GM23338 (cell line): ENCODE results near the gene RPL3. TPM values are rescaled to one million over a fixed set of nuclear protein-coding genes. Genes with fewer than 3 reads are reported as not detected.
A peak's percentile ranks its signal among the peaks of the same experiment; 100 is the strongest.

Experiments
- ATAC-seq: fragments of 200-7000 bp; cut with Tn5 transposase; 3 replicates; pipeline ENCODE4 v1.9.1; 2020
- DNase-seq: peaks from one replicate; pipeline ENCODE4 v3.0.0-alpha.2; 2015; ENCODE audit warnings: low spot score
- H2AFZ ChIP-seq: fragments of 200-600 bp; sonication (generic); 2 replicates; pipeline ENCODE4 v1.8.0; 2016; ENCODE audit warnings: antibody characterized with exemption, mild to moderate bottlenecking, moderate library complexity
- H3F3A ChIP-seq: fragments of 200-600 bp; sonication (generic); replicated peaks from 2 replicates; pipeline ENCODE4 v1.8.0; 2017; ENCODE audit warnings: antibody characterized with exemption, mixed run types, low read depth
- H3K27ac ChIP-seq: fragments of 200-600 bp; sonication (generic); 2 replicates; pipeline ENCODE4 v1.6.1; 2016; ENCODE audit warnings: low read depth
- H3K27me3 ChIP-seq: fragments of 200-600 bp; sonication (generic); 2 replicates; pipeline ENCODE4 v1.8.0; 2016; ENCODE audit warnings: mild to moderate bottlenecking, mixed run types, moderate library complexity; ENCODE audit not compliant: insufficient read depth
- H3K36me3 ChIP-seq: fragments of 200-600 bp; sonication (generic); 2 replicates; pipeline ENCODE4 v1.8.0; 2016; ENCODE audit warnings: mild to moderate bottlenecking; ENCODE audit not compliant: insufficient read depth
- H3K4me1 ChIP-seq: fragments of 200-600 bp; sonication (generic); 2 replicates; pipeline ENCODE4 v1.8.0; 2016; ENCODE audit warnings: mild to moderate bottlenecking, moderate library complexity; ENCODE audit not compliant: insufficient read depth
- H3K4me2 ChIP-seq: fragments of 200-600 bp; sonication (generic); 2 replicates; pipeline ENCODE4 v1.7.1; 2017; ENCODE audit warnings: mixed run types
- H3K4me3 ChIP-seq: fragments of 200-600 bp; sonication (generic); 2 replicates; pipeline ENCODE4 v1.6.1; 2016; ENCODE audit warnings: mixed run types
- H3K79me2 ChIP-seq: fragments of 200-600 bp; sonication (generic); replicated peaks from 2 replicates; pipeline ENCODE4 v1.8.0; 2017; ENCODE audit warnings: mild to moderate bottlenecking; ENCODE audit not compliant: insufficient read depth
- H3K9me2 ChIP-seq: fragments of 200-600 bp; sonication (generic); 2 replicates; pipeline ENCODE4 v1.8.0; 2017; ENCODE audit not compliant: insufficient read depth
- H4K20me1 ChIP-seq: fragments of 200-600 bp; sonication (generic); replicated peaks from 2 replicates; pipeline ENCODE4 v1.8.0; 2017; ENCODE audit warnings: mild to moderate bottlenecking; ENCODE audit not compliant: insufficient read depth
- H3K27ac Mint-ChIP-seq: 2 replicates; pipeline ENCODE4 v1.8.0; 2020; ENCODE audit warnings: inconsistent platforms, mild to moderate bottlenecking, moderate library complexity, mixed read lengths
- H3K27me3 Mint-ChIP-seq: 3 replicates; pipeline ENCODE4 v1.8.0; 2022; ENCODE audit warnings: low read depth, mild to moderate bottlenecking, moderate library complexity, mixed read lengths, inconsistent platforms; ENCODE audit not compliant: insufficient read depth, poor library complexity
- H3K36me3 Mint-ChIP-seq: 3 replicates; pipeline ENCODE4 v1.8.0; 2021; ENCODE audit warnings: low read depth, mild to moderate bottlenecking, inconsistent platforms, moderate library complexity, mixed read lengths
- H3K4me1 Mint-ChIP-seq: 3 replicates; pipeline ENCODE4 v1.8.0; 2020; ENCODE audit warnings: mild to moderate bottlenecking, inconsistent platforms, mixed read lengths
- H3K4me3 Mint-ChIP-seq: 3 replicates; pipeline ENCODE4 v1.8.0; 2021; ENCODE audit warnings: moderate library complexity, mild to moderate bottlenecking, inconsistent platforms, mixed read lengths
- H3K9me3 Mint-ChIP-seq: 3 replicates; pipeline ENCODE4 v1.8.0; 2020; ENCODE audit warnings: moderate library complexity, mild to moderate bottlenecking, inconsistent platforms, mixed read lengths
- CREB1 ChIP-seq: fragments of 250-450 bp; sonication (Bioruptor Pico); IDR thresholded peaks from 2 replicates; pipeline ENCODE4 v1.5.0; 2020; ENCODE audit warnings: low read depth, mild to moderate bottlenecking, moderate library complexity
- EZH2 ChIP-seq: fragments of 200-600 bp; sonication (generic); IDR thresholded peaks from one replicate; pipeline ENCODE4 v1.8.0; 2017; ENCODE audit warnings: antibody characterized with exemption, mild to moderate bottlenecking, low read depth; ENCODE audit not compliant: unreplicated experiment
- EZH2phosphoT487 ChIP-seq: fragments of 200-600 bp; sonication (generic); IDR thresholded peaks from one replicate; pipeline ENCODE4 v1.8.1; 2018; ENCODE audit warnings: antibody characterized with exemption; ENCODE audit not compliant: unreplicated experiment
- JUNB ChIP-seq: IDR thresholded peaks from one replicate; pipeline ENCODE4 v1.6.1; 2016; ENCODE audit warnings: antibody characterized with exemption; ENCODE audit not compliant: unreplicated experiment
- POLR2AphosphoS5 ChIP-seq: IDR thresholded peaks from 2 replicates; pipeline ENCODE4 v1.6.1; 2016; ENCODE audit warnings: antibody characterized with exemption, low read depth
- STAT1 ChIP-seq: IDR thresholded peaks from one replicate; pipeline ENCODE4 v1.6.1; 2016; ENCODE audit warnings: antibody characterized with exemption; ENCODE audit not compliant: unreplicated experiment
- polyA plus RNA-seq: library from polyadenylated mRNA; unstranded; fragments of >200 nt; fragmentation: Nextera tagmentation; extraction: Ambion mirVana; gene quantifications from 2 replicates; pipeline ENCODE4 v1.2.1, GENCODE V29; 2016
- total RNA-seq: library from RNA; depleted of rRNA; stranded (reverse); fragments of >200 nt; shearing (Covaris generic); gene quantifications from 2 replicates; pipeline ENCODE4 v1.2.3, GENCODE V29; 2014
- TF ChIP-seq, protein P1 (sequence below): fragments of 250-450 bp; sonication (Bioruptor Pico); IDR thresholded peaks from 2 replicates; pipeline ENCODE4 v1.5.0; 2020; ENCODE audit warnings: mild to moderate bottlenecking, moderate library complexity
- TF ChIP-seq, protein P2 (sequence below), 2 experiments: fragments of 200-600 bp in 1 of 2; sonication (generic) in 1 of 2; conservative IDR thresholded peaks; 2 replicates each; pipeline versions ENCODE4 v1.5.1 to v1.6.1; 2016 to 2017; ENCODE audit warnings: antibody characterized with exemption in 2 of 2, low read depth in 2 of 2, mild to moderate bottlenecking in 2 of 2, moderate library complexity in 1 of 2
- TF ChIP-seq, protein P3 (sequence below): IDR thresholded peaks from one replicate; pipeline ENCODE4 v1.6.1; 2018; ENCODE audit warnings: antibody characterized with exemption; ENCODE audit not compliant: unreplicated experiment

The RPL3 gene
- total and polyA plus RNA-seq, 2 experiments from 2014 or later: 1,983 to 3,244 TPM

- Histone ChIP-seq H2AFZ (no peak overlapping the region), H3F3A (no peaks in the 10 kb centered on the region), H4K20me1 (no peaks in the 10 kb centered on the region; the same call in 1 of the 2 replicates), H3K4me2 (no peak overlapping the region), H3K36me3 (no peaks in the 10 kb centered on the region), H3K79me2 (peaks cover 4% of the 10 kb centered on the region; the same call in 1 of the 2 replicates), H3K27ac (no peak overlapping the region), H3K4me3 (no peak overlapping the region), H3K4me1 (peaks cover 31% of the 10 kb centered on the region), H3K27me3 (no peaks in the 10 kb centered on the region), H3K9me2 (no peaks in the 10 kb centered on the region)
- DNase-seq (peak; percentile 67), ATAC-seq (peak; percentile 49)
- Mint-ChIP-seq H3K27ac (no peak overlapping the region), H3K4me3 (no peak overlapping the region; the same call in 2 of the 3 replicates), H3K4me1 (peaks cover 48% of the 10 kb centered on the region), H3K27me3 (peaks cover 26% of the 10 kb centered on the region), H3K36me3 (peaks cover 16% of the 10 kb centered on the region; the same call in 2 of the 3 replicates), H3K9me3 (no peaks in the 10 kb centered on the region; the same call in 2 of the 3 replicates)
- TF ChIP-seq EZH2: no peak
- TF ChIP-seq, protein P1, sequence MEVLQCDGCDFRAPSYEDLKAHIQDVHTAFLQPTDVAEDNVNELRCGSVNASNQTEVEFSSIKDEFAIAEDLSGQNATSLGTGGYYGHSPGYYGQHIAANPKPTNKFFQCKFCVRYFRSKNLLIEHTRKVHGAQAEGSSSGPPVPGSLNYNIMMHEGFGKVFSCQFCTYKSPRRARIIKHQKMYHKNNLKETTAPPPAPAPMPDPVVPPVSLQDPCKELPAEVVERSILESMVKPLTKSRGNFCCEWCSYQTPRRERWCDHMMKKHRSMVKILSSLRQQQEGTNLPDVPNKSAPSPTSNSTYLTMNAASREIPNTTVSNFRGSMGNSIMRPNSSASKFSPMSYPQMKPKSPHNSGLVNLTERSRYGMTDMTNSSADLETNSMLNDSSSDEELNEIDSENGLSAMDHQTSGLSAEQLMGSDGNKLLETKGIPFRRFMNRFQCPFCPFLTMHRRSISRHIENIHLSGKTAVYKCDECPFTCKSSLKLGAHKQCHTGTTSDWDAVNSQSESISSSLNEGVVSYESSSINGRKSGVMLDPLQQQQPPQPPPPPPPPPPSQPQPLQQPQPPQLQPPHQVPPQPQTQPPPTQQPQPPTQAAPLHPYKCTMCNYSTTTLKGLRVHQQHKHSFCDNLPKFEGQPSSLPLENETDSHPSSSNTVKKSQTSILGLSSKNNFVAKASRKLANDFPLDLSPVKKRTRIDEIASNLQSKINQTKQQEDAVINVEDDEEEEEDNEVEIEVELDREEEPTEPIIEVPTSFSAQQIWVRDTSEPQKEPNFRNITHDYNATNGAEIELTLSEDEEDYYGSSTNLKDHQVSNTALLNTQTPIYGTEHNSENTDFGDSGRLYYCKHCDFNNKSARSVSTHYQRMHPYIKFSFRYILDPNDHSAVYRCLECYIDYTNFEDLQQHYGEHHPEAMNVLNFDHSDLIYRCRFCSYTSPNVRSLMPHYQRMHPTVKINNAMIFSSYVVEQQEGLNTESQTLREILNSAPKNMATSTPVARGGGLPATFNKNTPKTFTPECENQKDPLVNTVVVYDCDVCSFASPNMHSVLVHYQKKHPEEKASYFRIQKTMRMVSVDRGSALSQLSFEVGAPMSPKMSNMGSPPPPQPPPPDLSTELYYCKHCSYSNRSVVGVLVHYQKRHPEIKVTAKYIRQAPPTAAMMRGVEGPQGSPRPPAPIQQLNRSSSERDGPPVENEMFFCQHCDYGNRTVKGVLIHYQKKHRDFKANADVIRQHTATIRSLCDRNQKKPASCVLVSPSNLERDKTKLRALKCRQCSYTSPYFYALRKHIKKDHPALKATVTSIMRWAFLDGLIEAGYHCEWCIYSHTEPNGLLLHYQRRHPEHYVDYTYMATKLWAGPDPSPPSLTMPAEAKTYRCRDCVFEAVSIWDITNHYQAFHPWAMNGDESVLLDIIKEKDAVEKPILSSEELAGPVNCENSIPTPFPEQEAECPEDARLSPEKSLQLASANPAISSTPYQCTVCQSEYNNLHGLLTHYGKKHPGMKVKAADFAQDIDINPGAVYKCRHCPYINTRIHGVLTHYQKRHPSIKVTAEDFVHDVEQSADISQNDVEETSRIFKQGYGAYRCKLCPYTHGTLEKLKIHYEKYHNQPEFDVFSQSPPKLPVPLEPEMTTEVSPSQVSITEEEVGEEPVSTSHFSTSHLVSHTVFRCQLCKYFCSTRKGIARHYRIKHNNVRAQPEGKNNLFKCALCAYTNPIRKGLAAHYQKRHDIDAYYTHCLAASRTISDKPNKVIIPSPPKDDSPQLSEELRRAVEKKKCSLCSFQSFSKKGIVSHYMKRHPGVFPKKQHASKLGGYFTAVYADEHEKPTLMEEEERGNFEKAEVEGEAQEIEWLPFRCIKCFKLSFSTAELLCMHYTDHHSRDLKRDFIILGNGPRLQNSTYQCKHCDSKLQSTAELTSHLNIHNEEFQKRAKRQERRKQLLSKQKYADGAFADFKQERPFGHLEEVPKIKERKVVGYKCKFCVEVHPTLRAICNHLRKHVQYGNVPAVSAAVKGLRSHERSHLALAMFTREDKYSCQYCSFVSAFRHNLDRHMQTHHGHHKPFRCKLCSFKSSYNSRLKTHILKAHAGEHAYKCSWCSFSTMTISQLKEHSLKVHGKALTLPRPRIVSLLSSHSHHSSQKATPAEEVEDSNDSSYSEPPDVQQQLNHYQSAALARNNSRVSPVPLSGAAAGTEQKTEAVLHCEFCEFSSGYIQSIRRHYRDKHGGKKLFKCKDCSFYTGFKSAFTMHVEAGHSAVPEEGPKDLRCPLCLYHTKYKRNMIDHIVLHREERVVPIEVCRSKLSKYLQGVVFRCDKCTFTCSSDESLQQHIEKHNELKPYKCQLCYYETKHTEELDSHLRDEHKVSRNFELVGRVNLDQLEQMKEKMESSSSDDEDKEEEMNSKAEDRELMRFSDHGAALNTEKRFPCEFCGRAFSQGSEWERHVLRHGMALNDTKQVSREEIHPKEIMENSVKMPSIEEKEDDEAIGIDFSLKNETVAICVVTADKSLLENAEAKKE (CRISPR knock-in tag): peak; percentile 61; the same call in 1 of the 2 replicates
Measured at GRCh38 chr22:39360674-39361413, 41.4 kb upstream of the RPL3 start.

DNA sequence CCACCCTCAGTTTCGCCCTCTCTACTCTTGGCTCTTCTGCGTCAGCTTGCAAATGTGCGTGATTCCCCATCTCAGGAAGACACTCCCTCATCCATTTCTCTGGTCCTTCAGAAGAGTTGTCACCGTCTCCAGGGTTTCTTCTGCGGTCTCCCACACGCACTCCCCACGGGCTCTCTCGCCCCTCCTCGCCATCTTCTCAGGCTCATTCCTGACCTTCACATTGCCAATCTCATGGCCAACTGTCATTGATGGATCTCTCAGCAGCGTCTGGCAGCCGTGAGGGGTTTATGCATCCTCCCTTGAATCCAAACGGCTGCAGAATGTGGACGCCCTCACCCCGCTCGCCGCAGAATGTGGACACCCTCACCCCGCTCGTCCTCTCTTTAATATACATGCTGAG lies 40.8 kb upstream of the RPL3 start:
- peaks cover 26% of the 10 kb centered on the region for H3K27me3 Mint-ChIP-seq
- TF ChIP-seq POLR2AphosphoS5: no peak
- no peak for TF ChIP-seq EZH2phosphoT487
- TF ChIP-seq, protein P2, sequence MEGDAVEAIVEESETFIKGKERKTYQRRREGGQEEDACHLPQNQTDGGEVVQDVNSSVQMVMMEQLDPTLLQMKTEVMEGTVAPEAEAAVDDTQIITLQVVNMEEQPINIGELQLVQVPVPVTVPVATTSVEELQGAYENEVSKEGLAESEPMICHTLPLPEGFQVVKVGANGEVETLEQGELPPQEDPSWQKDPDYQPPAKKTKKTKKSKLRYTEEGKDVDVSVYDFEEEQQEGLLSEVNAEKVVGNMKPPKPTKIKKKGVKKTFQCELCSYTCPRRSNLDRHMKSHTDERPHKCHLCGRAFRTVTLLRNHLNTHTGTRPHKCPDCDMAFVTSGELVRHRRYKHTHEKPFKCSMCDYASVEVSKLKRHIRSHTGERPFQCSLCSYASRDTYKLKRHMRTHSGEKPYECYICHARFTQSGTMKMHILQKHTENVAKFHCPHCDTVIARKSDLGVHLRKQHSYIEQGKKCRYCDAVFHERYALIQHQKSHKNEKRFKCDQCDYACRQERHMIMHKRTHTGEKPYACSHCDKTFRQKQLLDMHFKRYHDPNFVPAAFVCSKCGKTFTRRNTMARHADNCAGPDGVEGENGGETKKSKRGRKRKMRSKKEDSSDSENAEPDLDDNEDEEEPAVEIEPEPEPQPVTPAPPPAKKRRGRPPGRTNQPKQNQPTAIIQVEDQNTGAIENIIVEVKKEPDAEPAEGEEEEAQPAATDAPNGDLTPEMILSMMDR (conservative IDR thresholded peaks at IDR 0.05; ENCODE audit: low read depth in 2 of 2): no peak
- TF ChIP-seq, protein P3, sequence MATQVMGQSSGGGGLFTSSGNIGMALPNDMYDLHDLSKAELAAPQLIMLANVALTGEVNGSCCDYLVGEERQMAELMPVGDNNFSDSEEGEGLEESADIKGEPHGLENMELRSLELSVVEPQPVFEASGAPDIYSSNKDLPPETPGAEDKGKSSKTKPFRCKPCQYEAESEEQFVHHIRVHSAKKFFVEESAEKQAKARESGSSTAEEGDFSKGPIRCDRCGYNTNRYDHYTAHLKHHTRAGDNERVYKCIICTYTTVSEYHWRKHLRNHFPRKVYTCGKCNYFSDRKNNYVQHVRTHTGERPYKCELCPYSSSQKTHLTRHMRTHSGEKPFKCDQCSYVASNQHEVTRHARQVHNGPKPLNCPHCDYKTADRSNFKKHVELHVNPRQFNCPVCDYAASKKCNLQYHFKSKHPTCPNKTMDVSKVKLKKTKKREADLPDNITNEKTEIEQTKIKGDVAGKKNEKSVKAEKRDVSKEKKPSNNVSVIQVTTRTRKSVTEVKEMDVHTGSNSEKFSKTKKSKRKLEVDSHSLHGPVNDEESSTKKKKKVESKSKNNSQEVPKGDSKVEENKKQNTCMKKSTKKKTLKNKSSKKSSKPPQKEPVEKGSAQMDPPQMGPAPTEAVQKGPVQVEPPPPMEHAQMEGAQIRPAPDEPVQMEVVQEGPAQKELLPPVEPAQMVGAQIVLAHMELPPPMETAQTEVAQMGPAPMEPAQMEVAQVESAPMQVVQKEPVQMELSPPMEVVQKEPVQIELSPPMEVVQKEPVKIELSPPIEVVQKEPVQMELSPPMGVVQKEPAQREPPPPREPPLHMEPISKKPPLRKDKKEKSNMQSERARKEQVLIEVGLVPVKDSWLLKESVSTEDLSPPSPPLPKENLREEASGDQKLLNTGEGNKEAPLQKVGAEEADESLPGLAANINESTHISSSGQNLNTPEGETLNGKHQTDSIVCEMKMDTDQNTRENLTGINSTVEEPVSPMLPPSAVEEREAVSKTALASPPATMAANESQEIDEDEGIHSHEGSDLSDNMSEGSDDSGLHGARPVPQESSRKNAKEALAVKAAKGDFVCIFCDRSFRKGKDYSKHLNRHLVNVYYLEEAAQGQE: no peak
- TF ChIP-seq JUNB: no peak
- no peak for TF ChIP-seq STAT1
- no peak for TF ChIP-seq CREB1 (CRISPR knock-in tag)
- TF ChIP-seq EZH2: no peak

More for the DNA sequence above, 40.8 kb upstream of the RPL3 start:
- Mint-ChIP-seq H3K27ac (no peak overlapping the region), H3K4me3 (no peak overlapping the region; the same call in 2 of the 3 replicates), H3K36me3 (peaks cover 16% of the 10 kb centered on the region; the same call in 2 of the 3 replicates), H3K9me3 (no peaks in the 10 kb centered on the region; the same call in 2 of the 3 replicates), H3K4me1 (peaks cover 48% of the 10 kb centered on the region)
- DNase-seq (no peak), ATAC-seq (no peak)
- Histone ChIP-seq H3K4me1 (peaks cover 31% of the 10 kb centered on the region), H3K4me3 (no peak overlapping the region), H4K20me1 (no peaks in the 10 kb centered on the region; the same call in 1 of the 2 replicates), H3K79me2 (peaks cover 4% of the 10 kb centered on the region; the same call in 1 of the 2 replicates), H3K27ac (no peak overlapping the region), H3K36me3 (no peaks in the 10 kb centered on the region), H2AFZ (no peak overlapping the region), H3K4me2 (no peak overlapping the region), H3K27me3 (no peaks in the 10 kb centered on the region), H3K9me2 (no peaks in the 10 kb centered on the region), H3F3A (no peaks in the 10 kb centered on the region)
